ENCODE data around the gene PDIA3.

- TF ChIP-seq CTCF (IDR thresholded peaks at IDR 0.05) = no peak
- TF ChIP-seq POLR2AphosphoS5 (IDR thresholded peaks at IDR 0.05) = peak; percentile 70 to 89 (median 86)
These were observed 54.3 kb downstream of the PDIA3 start, which contains the start of gene HYPK for GRCh38 chr15:43800286-43801141.

Measured in sigmoid colon (tissue), 4 donors.